Measurements from ENCODE around the gene TMEM204. TPM values are rescaled to one million over a fixed set of nuclear protein-coding genes. Genes with fewer than 3 reads are reported as not detected.

The TMEM204 gene
- polyA plus RNA-seq, 1 donor from 2014 or later, result not detected

DNA sequence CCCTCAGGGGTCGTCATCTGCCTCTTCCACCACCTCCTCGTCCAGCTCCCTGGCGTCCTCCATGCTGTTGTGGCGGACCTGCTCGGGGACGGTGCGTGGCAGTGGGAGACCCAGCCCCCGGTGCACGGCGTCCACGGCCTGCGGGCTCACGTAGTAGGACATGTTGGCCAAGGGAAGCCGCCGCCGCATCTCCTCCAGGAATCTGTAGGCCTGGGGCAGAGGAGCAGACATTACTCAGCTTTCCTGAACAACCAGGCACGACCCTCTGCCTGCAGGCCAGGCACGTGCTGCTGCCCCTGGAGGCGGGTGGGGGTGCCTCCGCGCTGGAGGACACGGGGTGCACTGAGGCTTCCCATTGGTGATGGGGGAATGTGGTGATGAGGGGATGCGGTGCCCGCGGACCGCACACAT lies 22.5 kb upstream of the TMEM204 start:
- Histone ChIP-seq H4K20me1 (ENCODE audit: insufficient read depth) (no peaks in the 10 kb centered on the region), H3K9me3 (ENCODE audit: low read length) (no peaks in the 10 kb centered on the region), H3K9me2 (ENCODE audit: insufficient read depth, low read length) (no peaks in the 10 kb centered on the region), H3K9ac (ENCODE audit: low read length) (no peak overlapping the region), H3K27ac (ENCODE audit: low read length) (no peak overlapping the region), H3K36me3 (ENCODE audit: insufficient read depth, low read length) (no peaks in the 10 kb centered on the region), H3K27me3 (ENCODE audit: insufficient read depth, low read depth, low read length) (no peaks in the 10 kb centered on the region), H2AFZ (ENCODE audit: low read depth, low read length) (no peak overlapping the region), H3K4me3 (ENCODE audit: low read length) (no peak overlapping the region), H3F3A (ENCODE audit: insufficient read depth, low read length, poor library complexity, severe bottlenecking) (no peaks in the 10 kb centered on the region), H3K4me2 (ENCODE audit: low read length) (no peak overlapping the region), H3K79me2 (replicated peaks; ENCODE audit: insufficient read depth, low read length) (no peaks in the 10 kb centered on the region)
- TF ChIP-seq RAD21 (conservative IDR thresholded peaks at IDR 0.05), result no peak
- no peak for TF ChIP-seq TAF1 (IDR thresholded peaks at IDR 0.05; ENCODE audit: low read depth)
- no peak for TF ChIP-seq MXI1 (conservative IDR thresholded peaks at IDR 0.05; ENCODE audit: poor library complexity, severe bottlenecking)
- TF ChIP-seq, protein P1, sequence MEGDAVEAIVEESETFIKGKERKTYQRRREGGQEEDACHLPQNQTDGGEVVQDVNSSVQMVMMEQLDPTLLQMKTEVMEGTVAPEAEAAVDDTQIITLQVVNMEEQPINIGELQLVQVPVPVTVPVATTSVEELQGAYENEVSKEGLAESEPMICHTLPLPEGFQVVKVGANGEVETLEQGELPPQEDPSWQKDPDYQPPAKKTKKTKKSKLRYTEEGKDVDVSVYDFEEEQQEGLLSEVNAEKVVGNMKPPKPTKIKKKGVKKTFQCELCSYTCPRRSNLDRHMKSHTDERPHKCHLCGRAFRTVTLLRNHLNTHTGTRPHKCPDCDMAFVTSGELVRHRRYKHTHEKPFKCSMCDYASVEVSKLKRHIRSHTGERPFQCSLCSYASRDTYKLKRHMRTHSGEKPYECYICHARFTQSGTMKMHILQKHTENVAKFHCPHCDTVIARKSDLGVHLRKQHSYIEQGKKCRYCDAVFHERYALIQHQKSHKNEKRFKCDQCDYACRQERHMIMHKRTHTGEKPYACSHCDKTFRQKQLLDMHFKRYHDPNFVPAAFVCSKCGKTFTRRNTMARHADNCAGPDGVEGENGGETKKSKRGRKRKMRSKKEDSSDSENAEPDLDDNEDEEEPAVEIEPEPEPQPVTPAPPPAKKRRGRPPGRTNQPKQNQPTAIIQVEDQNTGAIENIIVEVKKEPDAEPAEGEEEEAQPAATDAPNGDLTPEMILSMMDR (IDR thresholded peaks at IDR 0.05; ENCODE audit: poor library complexity, severe bottlenecking), result no peak
- TF ChIP-seq SMC3 (conservative IDR thresholded peaks at IDR 0.05; ENCODE audit: poor library complexity), result no peak
- TF ChIP-seq EZH2 (IDR thresholded peaks at IDR 0.05; ENCODE audit: borderline replicate concordance, insufficient read depth, low read length, poor library complexity, severe bottlenecking), result no peak
- TF ChIP-seq EP300 (conservative IDR thresholded peaks at IDR 0.05; ENCODE audit: poor library complexity, severe bottlenecking), result no peak
- TF ChIP-seq POLR2AphosphoS5 (IDR thresholded peaks at IDR 0.05), result no peak

DNA sequence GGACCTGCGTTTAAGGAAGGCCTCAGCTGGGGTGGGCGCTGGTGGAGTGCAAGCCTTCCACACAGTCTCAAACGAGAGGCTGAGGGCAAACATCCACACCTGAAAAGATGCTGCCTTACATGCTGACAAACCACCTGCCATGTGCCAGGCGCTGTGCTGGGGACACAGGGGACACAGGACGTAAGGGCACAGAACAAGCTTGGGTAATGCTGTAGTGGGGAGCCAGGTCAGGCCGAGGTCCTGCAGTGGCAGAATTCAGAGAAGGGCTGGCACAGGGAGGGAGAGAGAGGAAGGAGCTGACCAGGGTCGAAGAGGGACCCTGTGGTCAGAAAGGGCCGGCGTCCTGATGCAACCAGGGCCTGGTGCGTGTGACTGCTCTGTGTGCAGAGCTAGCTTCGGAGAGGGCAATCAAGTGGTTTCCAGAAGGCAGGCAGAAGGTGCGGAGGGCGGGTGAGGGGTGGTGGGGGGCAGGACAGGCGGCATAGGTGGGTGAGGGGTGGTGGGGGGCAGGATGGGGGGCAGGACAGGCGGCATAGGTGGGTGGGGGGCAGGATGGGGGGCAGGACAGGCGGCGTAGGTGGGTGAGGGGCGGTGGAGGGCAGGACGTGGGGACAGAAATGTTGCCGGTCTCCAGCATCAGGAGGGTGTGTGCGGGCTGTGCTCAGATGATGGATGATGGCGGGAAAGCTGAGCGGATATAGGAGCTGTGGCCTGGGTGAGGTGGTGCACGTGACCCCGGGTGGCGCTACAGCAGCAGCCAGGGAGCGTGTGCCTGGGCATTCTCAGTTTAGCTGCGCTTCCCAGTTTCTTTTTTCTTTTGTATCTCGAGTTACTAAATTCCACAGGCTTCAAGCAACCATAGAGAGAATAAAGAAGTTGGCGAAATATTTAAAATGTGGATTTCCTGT lies 21.6 kb upstream of the TMEM204 start:
- H3K36me3 ChIP-seq (ENCODE audit: insufficient read depth, low read length), result no peaks in the 10 kb centered on the region
- no peaks in the 10 kb centered on the region for H3F3A ChIP-seq (ENCODE audit: insufficient read depth, low read length, poor library complexity, severe bottlenecking)
- H3K9ac ChIP-seq (ENCODE audit: low read length), result no peak overlapping the region
- no peaks in the 10 kb centered on the region for H3K79me2 ChIP-seq (replicated peaks; ENCODE audit: insufficient read depth, low read length)
- H4K20me1 ChIP-seq (ENCODE audit: insufficient read depth), result no peaks in the 10 kb centered on the region
- H2AFZ ChIP-seq (ENCODE audit: low read depth, low read length), result no peak overlapping the region
- H3K4me3 ChIP-seq (ENCODE audit: low read length), result no peak overlapping the region
- H3K27me3 ChIP-seq (ENCODE audit: insufficient read depth, low read depth, low read length), result no peaks in the 10 kb centered on the region
- H3K9me2 ChIP-seq (ENCODE audit: insufficient read depth, low read length), result no peaks in the 10 kb centered on the region
- H3K27ac ChIP-seq (ENCODE audit: low read length), result no peak overlapping the region
- no peak for TF ChIP-seq SMC3 (conservative IDR thresholded peaks at IDR 0.05; ENCODE audit: poor library complexity)
- TF ChIP-seq, protein P1 (IDR thresholded peaks at IDR 0.05; ENCODE audit: poor library complexity, severe bottlenecking), result no peak
- TF ChIP-seq, protein P2, sequence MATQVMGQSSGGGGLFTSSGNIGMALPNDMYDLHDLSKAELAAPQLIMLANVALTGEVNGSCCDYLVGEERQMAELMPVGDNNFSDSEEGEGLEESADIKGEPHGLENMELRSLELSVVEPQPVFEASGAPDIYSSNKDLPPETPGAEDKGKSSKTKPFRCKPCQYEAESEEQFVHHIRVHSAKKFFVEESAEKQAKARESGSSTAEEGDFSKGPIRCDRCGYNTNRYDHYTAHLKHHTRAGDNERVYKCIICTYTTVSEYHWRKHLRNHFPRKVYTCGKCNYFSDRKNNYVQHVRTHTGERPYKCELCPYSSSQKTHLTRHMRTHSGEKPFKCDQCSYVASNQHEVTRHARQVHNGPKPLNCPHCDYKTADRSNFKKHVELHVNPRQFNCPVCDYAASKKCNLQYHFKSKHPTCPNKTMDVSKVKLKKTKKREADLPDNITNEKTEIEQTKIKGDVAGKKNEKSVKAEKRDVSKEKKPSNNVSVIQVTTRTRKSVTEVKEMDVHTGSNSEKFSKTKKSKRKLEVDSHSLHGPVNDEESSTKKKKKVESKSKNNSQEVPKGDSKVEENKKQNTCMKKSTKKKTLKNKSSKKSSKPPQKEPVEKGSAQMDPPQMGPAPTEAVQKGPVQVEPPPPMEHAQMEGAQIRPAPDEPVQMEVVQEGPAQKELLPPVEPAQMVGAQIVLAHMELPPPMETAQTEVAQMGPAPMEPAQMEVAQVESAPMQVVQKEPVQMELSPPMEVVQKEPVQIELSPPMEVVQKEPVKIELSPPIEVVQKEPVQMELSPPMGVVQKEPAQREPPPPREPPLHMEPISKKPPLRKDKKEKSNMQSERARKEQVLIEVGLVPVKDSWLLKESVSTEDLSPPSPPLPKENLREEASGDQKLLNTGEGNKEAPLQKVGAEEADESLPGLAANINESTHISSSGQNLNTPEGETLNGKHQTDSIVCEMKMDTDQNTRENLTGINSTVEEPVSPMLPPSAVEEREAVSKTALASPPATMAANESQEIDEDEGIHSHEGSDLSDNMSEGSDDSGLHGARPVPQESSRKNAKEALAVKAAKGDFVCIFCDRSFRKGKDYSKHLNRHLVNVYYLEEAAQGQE (IDR thresholded peaks at IDR 0.05; ENCODE audit: borderline replicate concordance), result no peak
- no peak for TF ChIP-seq EP300 (conservative IDR thresholded peaks at IDR 0.05; ENCODE audit: poor library complexity, severe bottlenecking)
- TF ChIP-seq POLR2AphosphoS5 (IDR thresholded peaks at IDR 0.05), result no peak
- no peak for TF ChIP-seq TAF1 (IDR thresholded peaks at IDR 0.05; ENCODE audit: low read depth)
- no peak for TF ChIP-seq RAD21 (conservative IDR thresholded peaks at IDR 0.05)
- no peak for TF ChIP-seq EZH2 (IDR thresholded peaks at IDR 0.05; ENCODE audit: borderline replicate concordance, insufficient read depth, low read length, poor library complexity, severe bottlenecking)
- no peak for TF ChIP-seq MXI1 (conservative IDR thresholded peaks at IDR 0.05; ENCODE audit: poor library complexity, severe bottlenecking)
- H3K9me3 ChIP-seq (ENCODE audit: low read length), result no peaks in the 10 kb centered on the region
- H3K4me2 ChIP-seq (ENCODE audit: low read length), result no peak overlapping the region

Measured in neural cell (in vitro differentiated cells).